Endothelial cell (in vitro differentiated cells): ENCODE measurements around the gene LSS. TPM values are rescaled to one million over a fixed set of nuclear protein-coding genes. Genes with fewer than 3 reads are reported as not detected.
"Not testable (repeated sequence)": the region's sequence is repeated elsewhere in the genome, so short reads cannot be mapped to it uniquely, and the experiment has no call there.

Source experiments
- DNase-seq: peaks from one replicate; pipeline ENCODE4 v3.0.0; 2021; ENCODE audit warnings: low spot score
- H3K27ac Mint-ChIP-seq: one replicate; pipeline ENCODE4 v1.8.0; 2021; ENCODE audit warnings: mixed read lengths, inconsistent platforms; ENCODE audit not compliant: unreplicated experiment
- H3K27me3 Mint-ChIP-seq: one replicate; pipeline ENCODE4 v1.8.0; 2021; ENCODE audit warnings: mild to moderate bottlenecking, moderate library complexity, mixed read lengths, inconsistent platforms; ENCODE audit not compliant: unreplicated experiment
- H3K36me3 Mint-ChIP-seq: one replicate; pipeline ENCODE4 v1.8.0; 2021; ENCODE audit warnings: mild to moderate bottlenecking, low read depth, mixed read lengths, inconsistent platforms; ENCODE audit not compliant: unreplicated experiment
- H3K4me1 Mint-ChIP-seq: one replicate; pipeline ENCODE4 v1.8.0; 2021; ENCODE audit warnings: mild to moderate bottlenecking, mixed read lengths, inconsistent platforms; ENCODE audit not compliant: unreplicated experiment
- H3K4me3 Mint-ChIP-seq: one replicate; pipeline ENCODE4 v1.8.0; 2021; ENCODE audit warnings: mild to moderate bottlenecking, mixed read lengths, inconsistent platforms; ENCODE audit not compliant: unreplicated experiment
- H3K9me3 Mint-ChIP-seq: one replicate; pipeline ENCODE4 v1.8.0; 2021; ENCODE audit warnings: mixed read lengths, inconsistent platforms; ENCODE audit not compliant: unreplicated experiment
- total RNA-seq: library from RNA; stranded (reverse); fragmentation: NEBNext Ultra II Directional; extraction: Animal tissue kit (Norgen Biotek cat#: 25700); gene quantifications from one replicate; pipeline ENCODE4 v1.2.1, GENCODE V29; 2021; ENCODE audit not compliant: unreplicated experiment
- TF ChIP-seq, protein P1 (sequence below): fragments of 200-600 bp; sonication (generic); IDR thresholded peaks from one replicate; pipeline ENCODE4 v1.5.0; 2021; ENCODE audit warnings: antibody characterized with exemption; ENCODE audit not compliant: unreplicated experiment

LSS gene
- total RNA-seq, 1 donor from 2014 or later, result 157 TPM

DNA sequence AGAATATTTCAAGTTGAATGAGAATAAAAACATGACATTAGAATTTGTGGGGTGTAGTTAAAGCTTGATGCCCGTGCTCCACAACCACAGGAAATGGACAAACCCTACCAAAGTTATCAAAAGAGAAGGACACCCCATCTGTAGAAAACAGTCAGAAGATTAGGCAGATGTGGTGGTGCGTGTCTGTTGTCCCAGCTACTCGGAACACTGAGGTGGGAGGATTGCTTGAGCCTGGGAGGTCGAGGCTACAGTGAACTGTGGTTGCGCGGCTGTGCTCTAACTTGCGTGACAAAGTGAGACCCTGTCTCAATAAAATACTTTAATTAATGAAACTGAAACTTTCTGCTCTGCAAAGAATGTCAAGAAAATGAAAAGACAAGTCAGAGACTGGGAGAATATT, 42.9 kb downstream of the LSS start:
- H3K9me3 Mint-ChIP-seq, result no peaks in the 10 kb centered on the region
- peaks cover 12% of the 10 kb centered on the region for H3K36me3 Mint-ChIP-seq
- peak overlapping the region; percentile 52 for H3K27ac Mint-ChIP-seq
- no peak for DNase-seq
- peaks cover 27% of the 10 kb centered on the region for H3K4me1 Mint-ChIP-seq
- peaks cover 15% of the 10 kb centered on the region for H3K27me3 Mint-ChIP-seq
- peak overlapping the region; percentile 8 for H3K4me3 Mint-ChIP-seq
- TF ChIP-seq, protein P1, sequence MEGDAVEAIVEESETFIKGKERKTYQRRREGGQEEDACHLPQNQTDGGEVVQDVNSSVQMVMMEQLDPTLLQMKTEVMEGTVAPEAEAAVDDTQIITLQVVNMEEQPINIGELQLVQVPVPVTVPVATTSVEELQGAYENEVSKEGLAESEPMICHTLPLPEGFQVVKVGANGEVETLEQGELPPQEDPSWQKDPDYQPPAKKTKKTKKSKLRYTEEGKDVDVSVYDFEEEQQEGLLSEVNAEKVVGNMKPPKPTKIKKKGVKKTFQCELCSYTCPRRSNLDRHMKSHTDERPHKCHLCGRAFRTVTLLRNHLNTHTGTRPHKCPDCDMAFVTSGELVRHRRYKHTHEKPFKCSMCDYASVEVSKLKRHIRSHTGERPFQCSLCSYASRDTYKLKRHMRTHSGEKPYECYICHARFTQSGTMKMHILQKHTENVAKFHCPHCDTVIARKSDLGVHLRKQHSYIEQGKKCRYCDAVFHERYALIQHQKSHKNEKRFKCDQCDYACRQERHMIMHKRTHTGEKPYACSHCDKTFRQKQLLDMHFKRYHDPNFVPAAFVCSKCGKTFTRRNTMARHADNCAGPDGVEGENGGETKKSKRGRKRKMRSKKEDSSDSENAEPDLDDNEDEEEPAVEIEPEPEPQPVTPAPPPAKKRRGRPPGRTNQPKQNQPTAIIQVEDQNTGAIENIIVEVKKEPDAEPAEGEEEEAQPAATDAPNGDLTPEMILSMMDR, result no peak

DNA sequence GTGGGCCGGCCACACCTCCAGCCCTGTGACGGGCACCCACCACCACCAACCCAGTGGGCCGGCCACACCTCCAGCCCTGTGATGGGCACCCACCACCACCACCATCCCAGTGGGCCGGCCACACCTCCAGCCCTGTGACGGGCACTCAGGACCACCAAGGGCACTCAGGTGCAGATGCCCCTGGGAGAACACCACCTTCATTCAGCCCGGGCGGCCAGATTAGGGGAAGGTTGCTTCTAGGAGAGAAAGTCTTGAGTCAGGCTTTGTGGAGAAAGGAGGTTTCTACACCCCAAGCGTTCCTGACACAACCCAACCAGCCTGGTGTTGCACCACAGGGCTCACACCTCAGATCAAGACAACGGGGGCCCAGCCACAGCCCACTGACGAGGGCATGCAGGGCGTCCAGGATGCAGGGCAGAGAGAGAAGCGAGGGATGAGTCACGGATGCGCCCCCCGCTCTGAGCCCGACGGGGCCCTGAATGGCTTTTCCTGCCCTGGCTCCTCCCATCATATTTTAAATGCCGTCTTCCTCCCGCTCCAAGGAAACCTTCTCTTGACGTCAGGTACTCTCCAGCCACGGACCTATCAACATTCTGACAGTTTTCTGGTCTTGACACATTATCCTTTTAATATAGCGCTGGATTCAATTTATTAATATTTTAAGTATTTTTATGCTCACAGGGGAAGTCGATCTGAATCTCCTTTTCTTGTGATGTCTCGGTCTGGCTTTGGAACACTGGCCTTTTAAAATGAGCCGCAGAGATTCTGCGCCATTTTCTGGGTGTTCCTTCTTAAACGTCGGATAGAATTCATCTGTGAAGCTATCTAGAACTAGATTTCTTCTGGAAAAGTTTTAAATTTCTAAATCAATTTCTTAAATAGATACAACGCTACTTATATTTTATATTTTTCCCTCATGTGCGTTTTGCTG, 43.7 kb downstream of the LSS start:
- H3K9me3 Mint-ChIP-seq, result no peaks in the 10 kb centered on the region
- H3K4me3 Mint-ChIP-seq, result peak overlapping the region; percentile 87
- TF ChIP-seq, protein P1, result no peak
- peaks cover 10% of the 10 kb centered on the region for H3K36me3 Mint-ChIP-seq
- H3K4me1 Mint-ChIP-seq, result peaks cover 27% of the 10 kb centered on the region
- peaks cover 13% of the 10 kb centered on the region for H3K27me3 Mint-ChIP-seq
- DNase-seq, result peak; percentile 74
- peak overlapping the region; percentile 81 for H3K27ac Mint-ChIP-seq

DNA sequence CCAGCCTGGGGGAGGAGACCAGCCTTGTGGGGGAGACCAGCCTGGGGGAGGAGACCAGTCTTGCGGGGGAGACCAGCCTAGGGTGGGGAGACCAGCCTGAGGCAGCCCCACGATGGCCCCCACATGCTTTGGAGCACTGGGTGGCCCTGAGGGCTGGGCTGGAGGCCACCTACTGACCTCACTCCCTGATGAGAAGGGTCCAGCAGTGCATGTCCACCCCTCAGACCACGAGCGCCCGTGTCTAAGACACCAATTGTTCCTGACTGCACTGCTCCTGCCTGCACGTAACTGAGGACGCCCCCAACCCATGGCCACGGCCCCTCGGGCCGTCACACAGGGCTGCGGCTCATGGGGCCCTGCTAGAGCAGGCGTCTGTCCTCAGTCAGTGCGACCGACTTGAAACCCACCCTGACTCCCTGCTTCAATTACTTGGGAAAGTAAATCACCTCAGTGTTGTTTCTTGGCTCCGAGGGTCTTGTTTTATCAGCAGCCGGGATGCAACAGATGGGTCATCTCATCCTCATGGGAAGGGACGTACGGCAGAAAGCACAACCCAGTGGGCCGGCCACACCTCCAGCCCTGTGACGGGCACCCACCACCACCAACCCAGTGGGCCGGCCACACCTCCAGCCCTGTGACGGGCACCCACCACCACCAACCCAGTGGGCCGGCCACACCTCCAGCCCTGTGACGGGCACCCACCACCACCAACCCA, 44.5 kb downstream of the LSS start, which contains the start of gene SPATC1L:
TSS of gene SPATC1L (minus strand) at position 550 of the 715 bp plus-strand sequence. CDS start 1,643 bp downstream, outside the sequence.
- DNase-seq, result peak; percentile 43
- TF ChIP-seq, protein P1, result no peak

DNA sequence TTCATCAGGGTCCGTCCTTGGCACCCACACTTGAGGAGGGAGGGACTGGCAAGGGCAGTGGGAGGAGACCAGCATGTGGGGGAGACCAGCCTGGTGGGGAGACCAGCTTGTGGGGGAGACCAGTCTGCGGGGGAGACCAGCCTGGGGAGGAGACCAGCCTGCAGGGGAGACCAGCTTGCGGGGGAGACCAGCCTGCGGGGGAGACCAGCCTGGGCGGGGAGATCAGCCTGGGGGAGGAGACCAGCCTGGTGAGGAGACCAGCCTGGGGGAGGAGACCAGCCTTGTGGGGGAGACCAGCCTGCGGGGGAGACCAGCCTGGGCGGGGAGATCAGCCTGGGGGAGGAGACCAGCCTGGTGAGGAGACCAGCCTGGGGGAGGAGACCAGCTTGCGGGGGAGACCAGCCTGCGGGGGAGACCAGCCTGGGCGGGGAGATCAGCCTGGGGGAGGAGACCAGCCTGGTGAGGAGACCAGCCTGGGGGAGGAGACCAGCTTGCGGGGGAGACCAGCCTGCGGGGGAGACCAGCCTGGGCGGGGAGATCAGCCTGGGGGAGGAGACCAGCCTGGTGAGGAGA, 45.2 kb downstream of the LSS start:
- H3K36me3 Mint-ChIP-seq, H3K27me3 Mint-ChIP-seq, H3K27ac Mint-ChIP-seq, H3K9me3 Mint-ChIP-seq, DNase-seq: not testable (repeated sequence)
- Mint-ChIP-seq H3K4me1 (peaks cover 16% of the 10 kb centered on the region), H3K4me3 (peak overlapping the region; percentile 79)

More for the DNA sequence above, 44.5 kb downstream of the LSS start, which contains the start of gene SPATC1L:
- peaks cover 22% of the 10 kb centered on the region for H3K4me1 Mint-ChIP-seq
- H3K27ac Mint-ChIP-seq, result peak within 1 kb of the TSS; percentile 81
- H3K9me3 Mint-ChIP-seq, result no peaks in the 10 kb centered on the region
- H3K4me3 Mint-ChIP-seq, result peak within 1 kb of the TSS; percentile 90
- peaks cover 8% of the 10 kb centered on the region for H3K27me3 Mint-ChIP-seq
- peaks cover 7% of the 10 kb centered on the region for H3K36me3 Mint-ChIP-seq

DNA sequence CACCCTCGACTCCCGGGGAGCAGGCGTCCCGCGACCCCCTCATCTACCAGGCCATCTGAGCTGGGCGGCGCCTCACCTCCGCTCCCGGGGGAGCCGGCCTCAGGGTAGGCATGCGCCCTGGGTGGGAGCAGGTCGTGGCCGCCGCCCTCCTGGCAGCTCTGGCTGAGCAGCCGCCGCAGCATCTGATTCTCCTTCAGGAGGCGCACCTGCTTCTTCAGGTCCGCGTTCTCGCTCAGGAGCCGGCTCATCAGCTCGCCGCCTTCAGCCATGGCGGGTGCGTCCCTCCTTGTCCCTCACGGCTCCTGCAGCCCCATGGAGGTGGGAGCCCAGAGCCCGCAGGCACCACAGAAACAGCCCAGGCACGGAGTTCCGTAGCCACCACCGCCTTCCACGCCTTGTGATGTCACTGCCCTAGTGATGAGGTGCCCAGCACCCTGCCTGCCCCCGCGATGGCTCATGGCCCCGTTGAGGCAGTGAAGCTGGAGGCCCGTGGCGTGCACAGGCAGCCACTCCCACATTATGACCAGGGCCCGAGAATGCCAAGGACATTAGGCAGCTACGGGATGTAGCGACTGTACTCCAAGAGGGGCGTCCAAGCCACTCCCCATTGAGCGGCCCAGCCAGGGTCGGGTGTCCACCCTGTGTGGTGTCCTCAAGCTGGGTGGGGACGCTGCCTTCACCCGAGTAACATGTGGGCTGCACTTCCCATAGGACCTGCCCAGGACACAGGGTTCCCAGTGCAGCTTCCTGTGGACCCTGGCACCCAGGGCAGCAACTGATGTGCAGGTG, 45.8 kb downstream of the LSS start:
- peaks cover 5% of the 10 kb centered on the region for H3K27me3 Mint-ChIP-seq
- peak overlapping the region; percentile 79 for H3K4me3 Mint-ChIP-seq
- DNase-seq, result no peak
- no peaks in the 10 kb centered on the region for H3K9me3 Mint-ChIP-seq
- H3K36me3 Mint-ChIP-seq, result no peaks in the 10 kb centered on the region
- TF ChIP-seq, protein P1, result no peak
- no peak overlapping the region for H3K27ac Mint-ChIP-seq
- H3K4me1 Mint-ChIP-seq, result peaks cover 9% of the 10 kb centered on the region
